ENCODE data around the gene ENKUR. TPM values are rescaled to one million over a fixed set of nuclear protein-coding genes. Genes with fewer than 3 reads are reported as not detected.
"Not testable (repeated sequence)": the region's sequence is repeated elsewhere in the genome, so short reads cannot be mapped to it uniquely, and the experiment has no call there.

ENKUR gene
- total RNA-seq, 1 donor, result under 0.01 TPM

- DNase-seq (ENCODE audit: low read depth), result no peak
- TF ChIP-seq CTCF (IDR thresholded peaks at IDR 0.05; ENCODE audit: insufficient read depth, low read depth, low read length), result no peak
- H3K4me3 ChIP-seq (ENCODE audit: low read depth, low read length), result no peak overlapping the region
Measured at GRCh38 chr10:24969841-24970281, 46.1 kb downstream of the ENKUR start.

- not testable (repeated sequence) for DNase-seq (ENCODE audit: low read depth); H3K4me3 ChIP-seq (ENCODE audit: low read depth, low read length)
Measured at GRCh38 chr10:24968951-24969350, 47.0 kb downstream of the ENKUR start.

GRCh38 chr10:24968349-24968748, 47.6 kb downstream of the ENKUR start:
- no peak for DNase-seq (ENCODE audit: low read depth)
- H3K4me3 ChIP-seq (ENCODE audit: low read depth, low read length), result no peak overlapping the region
- no peak for TF ChIP-seq CTCF (IDR thresholded peaks at IDR 0.05; ENCODE audit: insufficient read depth, low read depth, low read length)

GRCh38 chr10:24966962-24967481, 48.9 kb downstream of the ENKUR start:
- no peak overlapping the region for H3K4me3 ChIP-seq (ENCODE audit: low read depth, low read length)
- DNase-seq (ENCODE audit: low read depth), result no peak
- no peak for TF ChIP-seq CTCF (IDR thresholded peaks at IDR 0.05; ENCODE audit: insufficient read depth, low read depth, low read length)

- H3K4me3 ChIP-seq (ENCODE audit: low read depth, low read length), result no peak overlapping the region
- no peak for DNase-seq (ENCODE audit: low read depth)
- no peak for TF ChIP-seq CTCF (IDR thresholded peaks at IDR 0.05; ENCODE audit: insufficient read depth, low read depth, low read length)
Measured at GRCh38 chr10:24965051-24965450, 50.9 kb downstream of the ENKUR start.

- H3K4me3 ChIP-seq (ENCODE audit: low read depth, low read length), result no peak overlapping the region
- no peak for DNase-seq (ENCODE audit: low read depth)
- TF ChIP-seq CTCF (IDR thresholded peaks at IDR 0.05; ENCODE audit: insufficient read depth, low read depth, low read length), result no peak
Measured at GRCh38 chr10:24963521-24964041, 52.4 kb downstream of the ENKUR start.

- no peak for DNase-seq (ENCODE audit: low read depth)
- TF ChIP-seq CTCF (IDR thresholded peaks at IDR 0.05; ENCODE audit: insufficient read depth, low read depth, low read length), result no peak
- no peak overlapping the region for H3K4me3 ChIP-seq (ENCODE audit: low read depth, low read length)
Measured at GRCh38 chr10:24962995-24963394, 53.0 kb downstream of the ENKUR start.

Measured in fibroblast of villous mesenchyme (primary cell).